ENCODE results near the gene NCAM1. TPM values are rescaled to one million over a fixed set of nuclear protein-coding genes. Genes with fewer than 3 reads are reported as not detected.
A peak's percentile ranks its signal among the peaks of the same experiment; 100 is the strongest.
"Not testable (repeated sequence)": the region's sequence is repeated elsewhere in the genome, so short reads cannot be mapped to it uniquely, and the experiment has no call there.

NCAM1 gene
- total and polyA plus RNA-seq, 8 donors: 1.2 to 19.6 (median 3.6) TPM

DNA sequence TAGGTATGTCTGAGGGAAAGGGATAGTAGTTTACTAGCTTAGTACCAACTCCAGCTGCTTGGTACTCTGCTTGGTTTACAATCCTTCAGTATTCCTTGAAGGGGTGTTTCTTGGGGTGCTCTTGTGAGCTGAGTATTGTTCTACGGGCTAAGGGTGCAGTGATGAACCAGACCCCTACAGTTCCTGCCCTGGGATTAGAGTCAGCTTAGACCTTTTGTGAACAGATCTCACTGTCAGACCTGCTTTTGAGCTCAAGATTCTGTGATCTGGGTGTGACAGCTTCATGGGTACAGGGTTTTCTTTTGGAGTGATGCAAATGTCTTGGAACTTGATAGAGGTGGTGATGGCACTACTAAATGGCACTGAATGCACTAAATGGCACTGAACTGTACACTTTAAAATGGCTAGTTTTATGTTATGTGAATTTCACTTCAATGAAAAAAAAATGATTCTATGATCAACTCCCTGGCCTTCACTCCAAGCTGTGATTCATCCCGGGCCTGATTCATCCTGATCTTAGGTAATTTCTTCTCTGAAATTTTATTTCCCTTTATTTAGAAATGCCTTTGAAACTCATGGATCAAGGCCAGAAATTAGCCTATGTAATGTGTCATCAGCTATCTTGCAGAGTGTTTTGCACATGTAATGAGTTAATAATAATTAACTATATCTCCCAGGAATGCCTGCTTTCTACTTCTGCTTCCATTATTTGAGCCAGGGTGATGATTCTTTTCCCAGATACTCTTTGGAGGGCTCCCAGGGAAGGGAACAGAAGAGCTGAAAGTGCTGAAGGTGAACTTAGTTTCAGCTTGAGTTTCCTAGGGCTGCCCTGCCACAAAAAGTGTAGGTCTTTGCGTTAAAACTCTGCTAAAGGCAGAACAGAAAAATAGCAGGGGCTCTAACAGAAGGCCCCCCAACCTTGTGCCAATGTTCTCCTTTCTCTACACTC, 87.9 kb downstream of the NCAM1 start:
- Histone ChIP-seq H3K27ac (no peak overlapping the region), H3K36me3 (no peaks in the 10 kb centered on the region), H3K27me3 (no peaks in the 10 kb centered on the region), H3K4me3 (no peak overlapping the region), H3K9me3 (no peaks in the 10 kb centered on the region), H3K4me1 (no peaks in the 10 kb centered on the region)
- no peak for FAIRE-seq
- intact Hi-C loops (cut with DNase I): no loop called here
- TF ChIP-seq, protein P1, sequence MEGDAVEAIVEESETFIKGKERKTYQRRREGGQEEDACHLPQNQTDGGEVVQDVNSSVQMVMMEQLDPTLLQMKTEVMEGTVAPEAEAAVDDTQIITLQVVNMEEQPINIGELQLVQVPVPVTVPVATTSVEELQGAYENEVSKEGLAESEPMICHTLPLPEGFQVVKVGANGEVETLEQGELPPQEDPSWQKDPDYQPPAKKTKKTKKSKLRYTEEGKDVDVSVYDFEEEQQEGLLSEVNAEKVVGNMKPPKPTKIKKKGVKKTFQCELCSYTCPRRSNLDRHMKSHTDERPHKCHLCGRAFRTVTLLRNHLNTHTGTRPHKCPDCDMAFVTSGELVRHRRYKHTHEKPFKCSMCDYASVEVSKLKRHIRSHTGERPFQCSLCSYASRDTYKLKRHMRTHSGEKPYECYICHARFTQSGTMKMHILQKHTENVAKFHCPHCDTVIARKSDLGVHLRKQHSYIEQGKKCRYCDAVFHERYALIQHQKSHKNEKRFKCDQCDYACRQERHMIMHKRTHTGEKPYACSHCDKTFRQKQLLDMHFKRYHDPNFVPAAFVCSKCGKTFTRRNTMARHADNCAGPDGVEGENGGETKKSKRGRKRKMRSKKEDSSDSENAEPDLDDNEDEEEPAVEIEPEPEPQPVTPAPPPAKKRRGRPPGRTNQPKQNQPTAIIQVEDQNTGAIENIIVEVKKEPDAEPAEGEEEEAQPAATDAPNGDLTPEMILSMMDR (IDR thresholded peaks at IDR 0.05): no peak
- no peak for ATAC-seq
- DNase-seq: no peak
- WGBS, 2 donors: 70 to 74% methylated on average over 3 of the region's 3 CpGs

DNA sequence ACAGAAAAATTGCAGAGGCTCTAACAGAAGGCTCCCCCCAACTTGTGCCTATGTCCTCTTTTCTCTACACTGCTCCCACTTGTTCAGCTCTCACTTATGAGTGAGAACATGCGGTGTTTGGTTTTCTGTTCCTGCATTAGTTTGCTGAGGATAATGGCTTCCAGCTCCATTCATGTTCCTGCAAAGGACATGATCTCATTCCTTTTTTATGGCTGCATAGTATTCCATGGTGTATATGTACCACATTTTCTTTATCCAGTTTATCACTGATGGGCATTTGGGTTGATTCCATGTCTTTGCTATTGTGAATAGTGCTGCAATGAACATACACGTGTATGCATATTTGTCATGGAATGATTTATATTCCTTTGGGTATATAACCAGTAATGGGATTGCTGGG, 91.8 kb downstream of the NCAM1 start:
- FAIRE-seq; ATAC-seq; H3K9me3 ChIP-seq; DNase-seq; H3K4me3 ChIP-seq; H3K36me3 ChIP-seq; H3K27ac ChIP-seq; H3K27me3 ChIP-seq; intact Hi-C loops (cut with DNase I); H3K4me1 ChIP-seq: not testable (repeated sequence)
- WGBS, 2 donors: 88 to 92% methylated on average over 2 of the region's 2 CpGs

DNA sequence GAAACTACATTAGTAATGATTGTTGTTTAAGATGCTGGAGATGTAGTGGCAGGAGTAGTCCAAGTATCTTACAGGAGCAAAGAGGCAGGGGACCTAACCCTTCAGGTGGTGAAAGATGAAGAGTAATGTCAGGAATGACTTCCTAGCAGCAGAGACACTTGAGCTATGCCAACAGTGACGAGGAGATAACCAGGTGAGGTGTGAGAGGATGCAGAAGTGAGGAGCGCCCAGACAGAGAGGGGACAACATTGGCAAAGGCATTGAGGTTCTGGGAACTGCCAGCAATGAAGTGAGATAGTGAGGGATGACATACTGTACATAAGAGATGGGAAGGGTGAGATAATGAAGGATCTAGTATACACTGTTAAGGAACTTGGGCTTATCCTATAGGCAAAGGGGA, 95.8 kb downstream of the NCAM1 start:
- intact Hi-C loops (cut with DNase I): no loop called here
- TF ChIP-seq, protein P1 (IDR thresholded peaks at IDR 0.05): no peak
- FAIRE-seq: no peak
- Histone ChIP-seq H3K36me3 (no peaks in the 10 kb centered on the region), H3K4me3 (no peak overlapping the region), H3K27ac (no peak overlapping the region), H3K4me1 (no peaks in the 10 kb centered on the region), H3K27me3 (no peaks in the 10 kb centered on the region), H3K9me3 (no peaks in the 10 kb centered on the region)
- 59 to 72% methylated on average over 2 of the region's 2 CpGs for WGBS, 2 donors
- DNase-seq: no peak
- no peak for ATAC-seq

DNA sequence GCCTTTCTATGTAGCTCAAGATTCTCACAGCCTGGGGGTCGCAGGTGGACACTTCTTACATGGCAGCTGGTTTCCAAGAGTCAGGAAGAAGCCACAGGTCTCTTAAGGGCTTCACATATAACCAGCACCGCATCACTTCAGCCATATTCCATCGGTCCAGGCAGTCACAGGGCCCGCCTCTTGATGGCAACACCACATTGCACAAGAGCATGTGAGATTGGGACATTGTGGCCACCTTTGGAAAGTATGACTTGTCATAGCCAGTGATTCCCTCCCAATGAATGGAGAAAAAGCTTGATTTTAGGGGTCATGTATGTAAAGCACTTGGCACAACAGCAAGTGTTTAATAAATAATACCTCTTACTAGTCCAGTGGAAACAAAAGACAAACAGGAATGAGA, 98.3 kb downstream of the NCAM1 start:
- ATAC-seq (no peak), FAIRE-seq (no peak)
- 72 to 83% methylated on average over 4 of the region's 4 CpGs for WGBS, 2 donors

DNA sequence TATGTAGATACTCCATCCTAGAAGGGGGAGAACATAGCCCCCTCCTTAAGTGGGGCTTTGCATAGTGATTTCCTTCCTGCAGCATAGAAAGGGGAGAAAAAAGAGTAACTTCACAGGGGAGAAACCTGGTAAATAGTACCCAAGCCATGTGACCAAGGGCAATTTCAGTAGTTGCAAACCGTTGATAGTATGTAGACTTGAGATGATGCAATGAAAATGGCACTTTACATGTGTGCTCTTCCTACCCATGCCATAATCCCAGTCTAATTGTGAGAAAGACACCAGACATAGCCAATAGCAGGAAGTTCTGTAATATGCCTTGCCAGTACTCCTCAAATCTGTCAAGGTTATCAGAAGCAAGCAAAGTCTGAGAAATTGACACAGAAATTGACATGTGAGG, 104.1 kb downstream of the NCAM1 start:
- no peak overlapping the region for H3K4me3 ChIP-seq
- no peaks in the 10 kb centered on the region for H3K9me3 ChIP-seq
- no peaks in the 10 kb centered on the region for H3K36me3 ChIP-seq
- 19 to 25% methylated on average over 1 of the region's 1 CpG for WGBS, 2 donors
- TF ChIP-seq, protein P1 (IDR thresholded peaks at IDR 0.05): no peak
- DNase-seq (no peak), ATAC-seq (peak in 1 of 4 donors; percentile 41), FAIRE-seq (no peak)
- no peak overlapping the region for H3K27ac ChIP-seq
- intact Hi-C loops (cut with DNase I): no loop called here
- no peaks in the 10 kb centered on the region for H3K27me3 ChIP-seq
- no peaks in the 10 kb centered on the region for H3K4me1 ChIP-seq

More for the DNA sequence above, 98.3 kb downstream of the NCAM1 start:
- Histone ChIP-seq H3K36me3 (no peaks in the 10 kb centered on the region), H3K9me3 (no peaks in the 10 kb centered on the region), H3K27ac (no peak overlapping the region), H3K4me1 (no peaks in the 10 kb centered on the region), H3K4me3 (no peak overlapping the region), H3K27me3 (no peaks in the 10 kb centered on the region)
- TF ChIP-seq, protein P1 (IDR thresholded peaks at IDR 0.05): no peak
- intact Hi-C loops (cut with DNase I): no loop called here
- no peak for DNase-seq

Data from pancreas (tissue), 10 donors.